Measurements from ENCODE around the gene TYW3. TPM values are rescaled to one million over a fixed set of nuclear protein-coding genes. Genes with fewer than 3 reads are reported as not detected.

Gene TYW3
- total and polyA plus RNA-seq, 2 of the 8 experiments (the other 6 are each of a cell fraction or from before 2014, with no cell fraction given) = 6.9 to 31.4 TPM

GRCh38 chr1:74771913-74772515, 39.1 kb downstream of the TYW3 start:
- POLR2A ChIA-PET (ENCODE audit: partially characterized antibody) = no interaction called here
- WGBS, 2 experiments (ENCODE audit: extremely low coverage in 1 of 2, insufficient coverage in 1 of 2, insufficient read length in 1 of 2, insufficient replicate concordance in 2 of 2, low coverage in 1 of 2, low lambda C conversion rate in 2 of 2, missing lambda C conversion rate in 1 of 2) = 49% methylated on average over 7 of the region's 7 CpGs; no CpG with 5 or more reads in 1 of the 2 experiments
- H3K79me1 ChIP-seq (ENCODE audit: low read depth, low read length) = no peaks in the 10 kb centered on the region
- no peak overlapping the region for H2BK120ac ChIP-seq (replicated peaks; ENCODE audit: low read depth, low read length)
- no peak overlapping the region for H2AFZ ChIP-seq (ENCODE audit: low read length)
- H3K23me2 ChIP-seq (ENCODE audit: low read depth, low read length) = no peaks in the 10 kb centered on the region
- no peak overlapping the region for H2BK5ac ChIP-seq (ENCODE audit: low read depth, low read length)
- no peaks in the 10 kb centered on the region for H3K79me2 ChIP-seq (ENCODE audit: control insufficient read depth in 1 of 2, insufficient read depth in 2 of 2, low read length in 2 of 2)
- no peak overlapping the region for H2AK5ac ChIP-seq (ENCODE audit: low read depth, low read length)
- H2BK20ac ChIP-seq (ENCODE audit: low read length) = no peak overlapping the region
- CTCF ChIA-PET (ENCODE audit: partially characterized antibody) = interaction anchor here (0.5 to 2.0 kb wide), 28 partner anchors 8 to 741 kb away, joined by 3 to 11 read pairs (median 3); partner anchors contain the start of gene LHX8
- H3K14ac ChIP-seq (ENCODE audit: insufficient read length) = no peak overlapping the region
- no peak overlapping the region for H3K9ac ChIP-seq (replicated peaks in 1 of 4; ENCODE audit: extremely low read depth in 1 of 4, low read depth in 3 of 4, low read length in 3 of 4)
- no peak overlapping the region for H4K8ac ChIP-seq (ENCODE audit: extremely low read depth, insufficient read depth, low read length)
- H3K4me2 ChIP-seq (ENCODE audit: insufficient read depth in 1 of 2, low read depth in 2 of 2, low read length in 2 of 2) = no peak overlapping the region
- peak; percentile 36 for FAIRE-seq
- H2BK12ac ChIP-seq (ENCODE audit: low read depth, low read length) = no peak overlapping the region
- no peaks in the 10 kb centered on the region for H3K27me3 ChIP-seq (replicated peaks in 1 of 4; ENCODE audit: control insufficient read depth in 3 of 4, extremely low read depth in 1 of 4, insufficient read depth in 3 of 4, low read length in 3 of 4)
- no peak for TF ChIP-seq JUND (IDR thresholded peaks at IDR 0.05; ENCODE audit: low read length)
- TF ChIP-seq CTCF (IDR thresholded peaks at IDR 0.05; ENCODE audit: control extremely low read depth in 1 of 3, insufficient read depth in 1 of 3, low read depth in 1 of 3, low read length in 3 of 3) = peak in 2 of 3 experiments; percentile 63 to 69; a peak in 3 of 4 replicates
- TF ChIP-seq NANOG (IDR thresholded peaks at IDR 0.05; ENCODE audit: insufficient read depth, low read depth, low read length, poor library complexity, severe bottlenecking) = no peak
- TF ChIP-seq PHF8 (conservative IDR thresholded peaks at IDR 0.05; ENCODE audit: low read depth, low read length) = no peak
- TF ChIP-seq SUZ12 (IDR thresholded peaks at IDR 0.05; ENCODE audit: low read length) = no peak
- peak; percentile 89 to 91 for TF ChIP-seq RAD21 (IDR thresholded peaks at IDR 0.05 in 1 of 2, conservative IDR thresholded peaks at IDR 0.05 in 1 of 2; ENCODE audit: low read depth in 2 of 2, low read length in 2 of 2)
- H2BK15ac ChIP-seq (ENCODE audit: low read length) = no peak overlapping the region
- H3K4me1 ChIP-seq (replicated peaks in 1 of 4; ENCODE audit: control insufficient read depth in 3 of 4, insufficient read depth in 4 of 4, low read length in 3 of 4) = no peaks in the 10 kb centered on the region
- H3K27ac ChIP-seq (ENCODE audit: low read depth, low read length) = no peak overlapping the region
- no peak overlapping the region for H4K91ac ChIP-seq (replicated peaks; ENCODE audit: insufficient read length, low read length)
- DNase-seq (ENCODE audit: low read depth in 1 of 2, low spot score in 2 of 2) = no peak
- no peak overlapping the region for H3K56ac ChIP-seq (replicated peaks; ENCODE audit: insufficient read length, low read depth, low read length)
- H4K5ac ChIP-seq (ENCODE audit: insufficient read length, low read depth, low read length) = no peak overlapping the region
- no peak overlapping the region for H3K18ac ChIP-seq (ENCODE audit: extremely low read depth, low read length)
- H3K4ac ChIP-seq (replicated peaks; ENCODE audit: insufficient read length, low read depth, low read length) = no peak overlapping the region
- no peaks in the 10 kb centered on the region for H3K9me3 ChIP-seq (ENCODE audit: insufficient read depth in 2 of 2, low read depth in 1 of 2, low read length in 1 of 2)
- H3K4me3 ChIP-seq (ENCODE audit: extremely low read depth in 1 of 4, insufficient read depth in 2 of 4, low read depth in 3 of 4, low read length in 4 of 4) = no peak overlapping the region
- no peak overlapping the region for H3K23ac ChIP-seq (ENCODE audit: insufficient read length)
- H3K36me3 ChIP-seq (ENCODE audit: control insufficient read depth in 2 of 4, insufficient read depth in 4 of 4, low read length in 3 of 4) = no peaks in the 10 kb centered on the region
- H4K20me1 ChIP-seq (replicated peaks in 1 of 2; ENCODE audit: control insufficient read depth in 1 of 2, insufficient read depth in 2 of 2, low read length in 2 of 2) = no peaks in the 10 kb centered on the region
